Activated CD4-positive, CD25-positive, alpha-beta regulatory T cell (primary cell): Measurements from ENCODE around the gene KRTAP10-2.
"Not testable (repeated sequence)": the region's sequence is repeated elsewhere in the genome, so short reads cannot be mapped to it uniquely, and the experiment has no call there.

Source experiments
- DNase-seq, 4 experiments: peaks; one replicate each; lab custom pipeline; 2025; lab: John Stamatoyannopoulos, UW

KRTAP10-2 gene

DNA sequence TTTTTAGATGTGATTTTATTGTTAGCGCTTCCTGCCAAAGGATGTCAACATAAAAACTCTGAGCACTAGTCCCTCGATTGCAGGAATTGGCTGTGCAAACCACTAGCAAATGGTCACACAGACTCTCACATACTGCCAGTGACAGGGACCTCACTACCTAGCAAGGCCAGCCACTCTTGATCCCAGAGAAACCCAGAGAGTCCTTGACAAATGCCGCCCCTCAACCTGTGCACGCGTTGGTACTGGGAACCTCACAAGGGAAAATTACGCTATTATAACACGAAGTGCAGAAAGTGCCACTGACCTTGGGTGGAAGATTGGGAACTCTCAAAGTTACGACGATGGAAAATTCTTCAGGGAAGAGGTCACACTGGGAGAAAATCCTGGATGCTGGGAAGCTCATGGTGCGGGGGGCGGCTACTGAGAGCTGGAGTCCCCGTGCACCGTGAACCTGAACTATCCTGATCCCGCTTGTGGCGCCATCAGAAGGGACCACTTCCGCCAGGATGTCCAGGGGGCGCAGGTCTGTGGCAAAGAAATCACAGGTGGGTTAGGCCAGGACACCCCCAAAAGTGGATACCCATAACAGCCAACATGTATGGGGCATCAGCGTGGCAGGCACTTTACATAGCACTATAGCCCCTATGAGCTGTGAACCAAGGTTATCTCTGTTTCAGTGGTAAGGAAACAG is 16.3 kb upstream of the KRTAP10-2 start:
- DNase-seq: no peak

DNA sequence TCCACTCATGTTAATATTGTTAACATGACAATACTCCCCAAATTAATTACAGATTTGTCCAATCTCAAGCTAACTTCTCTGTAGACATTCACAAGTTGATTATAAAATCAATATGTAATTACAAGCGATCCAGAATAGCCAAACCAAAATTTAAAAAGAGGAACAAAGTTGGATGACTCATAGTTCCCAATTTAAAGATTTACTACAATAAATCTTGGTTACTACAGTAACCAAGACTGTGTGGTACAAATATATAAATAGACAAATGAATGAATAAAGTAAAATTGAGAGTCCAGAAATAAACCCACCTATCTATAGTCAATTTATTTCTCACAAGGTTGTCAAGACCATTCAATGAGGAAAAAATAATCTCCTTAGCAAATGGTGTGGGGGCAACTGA is 15.1 kb upstream of the KRTAP10-2 start:
- no peak for DNase-seq

DNA sequence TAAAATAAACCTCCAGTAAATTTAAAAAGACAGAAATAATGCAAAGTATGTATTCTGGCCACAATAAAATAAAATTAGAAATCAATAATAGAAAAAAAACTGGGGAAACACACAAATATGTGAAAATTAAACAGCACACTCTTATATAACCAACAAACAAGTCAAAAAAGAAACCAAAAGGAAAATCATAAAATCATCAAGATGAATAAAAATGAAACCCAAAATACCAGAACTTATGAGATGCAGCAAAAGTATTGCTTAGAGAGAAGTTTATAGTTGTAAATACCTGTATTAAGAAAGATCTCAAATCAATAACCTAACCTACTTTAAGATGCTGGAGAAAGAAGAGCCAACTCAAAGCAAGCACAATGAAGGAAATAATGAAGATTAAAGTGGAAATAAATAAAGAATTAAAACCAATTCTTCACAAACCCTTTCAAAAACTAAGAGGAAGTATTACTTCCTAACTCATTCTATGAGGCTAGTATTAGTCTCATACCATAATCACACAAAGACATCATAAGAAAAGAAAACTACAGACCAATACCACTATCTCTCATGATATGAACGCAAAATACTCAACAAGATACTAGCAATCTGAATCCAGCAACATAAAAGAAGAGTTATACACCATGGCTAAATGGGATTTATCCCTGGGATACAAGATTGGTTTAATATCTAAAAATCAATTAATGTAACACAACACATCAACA is 13.7 kb upstream of the KRTAP10-2 start:
- DNase-seq: no peak

DNA sequence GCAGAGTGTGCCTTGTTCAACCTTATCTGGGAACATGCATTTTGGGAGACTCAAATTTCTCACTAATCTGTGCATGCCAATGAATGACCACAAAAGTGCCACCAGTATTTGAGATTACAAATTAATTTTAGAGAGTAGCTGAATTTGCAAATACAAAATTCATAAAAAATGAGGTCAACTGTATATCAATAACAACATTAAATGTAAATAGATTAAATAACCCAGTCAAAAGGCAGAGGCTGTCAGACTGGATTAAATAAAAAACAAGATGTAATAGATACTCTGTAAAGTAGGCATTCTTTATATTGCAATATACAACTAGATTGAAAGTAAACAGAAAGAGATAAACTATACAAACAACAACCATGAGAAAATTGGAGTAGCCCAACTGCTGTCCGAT is 12.8 kb upstream of the KRTAP10-2 start:
- DNase-seq: no peak

DNA sequence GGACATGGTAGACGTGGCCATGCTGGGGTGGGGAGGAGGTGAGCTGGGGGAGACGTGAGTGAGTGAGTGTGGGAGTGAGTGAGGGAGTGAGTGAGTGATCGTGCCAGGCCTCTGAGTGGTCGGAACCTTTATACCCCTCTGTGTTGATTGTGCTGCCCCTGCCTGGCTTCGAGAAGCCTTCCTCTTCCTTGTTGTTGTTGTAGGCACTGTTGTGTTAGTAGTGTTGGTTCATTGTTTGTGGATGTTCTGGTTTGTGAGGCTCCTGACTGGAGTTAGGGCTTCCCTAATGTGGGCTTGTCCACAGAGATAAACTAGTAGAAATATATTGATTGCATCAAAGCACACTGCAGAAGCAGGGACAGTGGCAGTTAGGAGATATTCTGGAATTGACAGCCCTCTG is 7.4 kb upstream of the KRTAP10-2 start, which contains the start of gene KRTAP10-3:
TSS of gene KRTAP10-3 (minus strand) at position 101 of the 400 bp plus-strand sequence. CDS start at position 21, 80 bp downstream.
- no peak for DNase-seq

DNA sequence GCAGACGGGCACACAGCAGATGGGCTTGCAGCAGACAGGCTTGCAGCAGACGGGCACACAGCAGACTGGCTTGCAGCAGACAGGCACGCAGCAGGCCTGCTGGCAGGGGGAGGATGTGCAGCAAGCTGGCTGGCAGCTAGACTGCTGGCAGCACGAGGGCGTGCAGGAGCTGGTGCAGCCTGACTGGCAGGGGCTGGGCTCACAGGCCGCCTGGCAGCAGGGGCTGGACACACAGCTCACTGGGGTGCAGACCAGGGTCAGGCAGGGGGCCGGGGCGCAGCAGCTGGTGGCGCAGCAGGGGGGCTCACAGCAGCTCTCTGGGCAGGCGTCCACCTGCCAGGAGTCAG is 7.0 kb upstream of the KRTAP10-2 start:
- DNase-seq: not testable (repeated sequence)

DNA sequence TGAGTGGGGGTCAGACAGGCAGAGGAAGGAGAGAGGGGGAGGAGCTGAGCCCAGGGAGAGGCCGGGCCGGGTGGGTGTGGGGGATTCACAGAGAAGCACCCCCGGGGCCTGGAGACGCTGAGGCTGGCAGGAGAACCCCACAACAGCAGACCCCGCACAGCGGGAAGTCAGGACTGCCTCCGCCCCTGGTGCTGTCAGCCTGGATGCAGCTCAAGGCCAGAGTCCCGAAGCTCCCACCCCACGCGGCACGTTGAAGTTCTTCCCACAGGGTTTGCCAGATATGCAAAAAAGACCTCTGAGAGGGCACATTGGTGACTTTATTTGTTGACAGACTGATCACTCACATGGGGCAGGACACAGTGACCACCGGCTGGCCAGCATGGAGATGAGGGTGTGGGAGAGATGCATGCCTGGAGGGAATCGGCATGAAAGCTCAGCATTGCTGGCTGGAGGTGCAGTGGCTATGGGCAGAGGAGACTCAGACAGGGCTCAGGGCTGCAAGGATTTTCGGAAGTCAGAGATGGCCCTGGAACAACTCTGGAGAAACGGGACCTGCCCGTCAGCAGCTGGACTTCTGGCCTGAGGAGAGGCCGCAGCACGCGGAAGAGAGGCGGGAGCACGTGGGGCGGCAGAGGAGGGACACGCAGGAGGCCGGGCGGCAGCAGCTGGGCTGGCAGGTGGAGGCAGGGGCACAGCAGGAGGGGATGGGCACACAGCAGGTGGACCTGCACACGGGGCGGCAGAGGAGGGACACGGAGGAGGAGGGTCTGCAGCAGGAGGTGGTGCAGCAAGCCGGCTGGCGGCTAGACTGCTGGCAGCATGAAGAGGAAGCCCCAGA is 6.4 kb upstream of the KRTAP10-2 start:
- DNase-seq: no peak

DNA sequence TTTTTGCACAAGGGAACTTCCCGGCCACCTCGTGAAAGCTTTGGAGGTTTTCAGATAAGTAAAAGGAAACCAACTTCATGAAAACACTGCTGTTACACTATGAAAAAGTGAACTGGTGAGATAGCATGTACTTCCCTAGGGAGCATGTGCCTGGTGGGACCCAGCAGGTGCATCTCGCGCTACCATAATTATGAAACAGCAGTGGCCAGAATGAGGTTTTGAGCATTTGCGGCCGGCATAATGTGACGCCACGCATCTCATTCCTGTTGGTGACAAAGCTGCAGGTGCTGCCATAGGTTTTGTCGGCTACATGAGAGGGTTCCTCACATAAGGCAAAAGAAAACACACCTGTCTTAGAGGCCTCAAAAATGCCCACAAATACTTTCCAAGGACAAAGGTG is 5.6 kb upstream of the KRTAP10-2 start:
- DNase-seq: no peak

DNA sequence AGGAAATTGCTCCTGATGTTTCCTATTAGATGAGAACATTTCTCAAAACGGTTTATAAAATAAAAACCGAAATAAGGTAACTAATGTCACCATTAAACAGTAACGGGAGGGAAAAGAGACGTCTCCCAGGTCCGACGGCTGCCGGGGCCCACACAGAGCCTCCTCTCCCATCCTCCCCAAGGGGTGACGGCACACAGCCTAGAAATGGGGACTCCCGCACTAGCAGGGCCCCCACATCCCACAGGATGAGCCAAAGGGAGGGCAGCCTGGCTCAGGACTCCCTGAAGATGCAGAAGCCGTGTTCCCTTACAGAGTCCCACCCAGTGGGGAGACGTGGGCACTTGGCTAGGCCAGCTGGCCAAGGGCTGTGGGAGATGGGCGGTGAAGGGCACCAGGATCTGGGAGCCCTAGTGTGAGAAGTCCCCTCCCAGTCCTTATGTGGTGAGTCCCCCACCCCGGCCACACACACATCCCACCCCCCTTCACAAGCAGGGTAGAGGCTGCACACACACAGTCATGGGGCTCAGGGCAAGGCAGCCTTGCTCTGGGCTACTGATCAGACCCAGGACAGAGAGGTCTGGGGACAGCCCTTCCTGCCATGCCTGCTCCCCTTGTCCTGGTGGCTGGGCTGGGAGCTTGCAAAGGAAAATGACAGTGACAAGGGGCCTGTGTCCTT is 4.0 kb upstream of the KRTAP10-2 start:
- DNase-seq: no peak

DNA sequence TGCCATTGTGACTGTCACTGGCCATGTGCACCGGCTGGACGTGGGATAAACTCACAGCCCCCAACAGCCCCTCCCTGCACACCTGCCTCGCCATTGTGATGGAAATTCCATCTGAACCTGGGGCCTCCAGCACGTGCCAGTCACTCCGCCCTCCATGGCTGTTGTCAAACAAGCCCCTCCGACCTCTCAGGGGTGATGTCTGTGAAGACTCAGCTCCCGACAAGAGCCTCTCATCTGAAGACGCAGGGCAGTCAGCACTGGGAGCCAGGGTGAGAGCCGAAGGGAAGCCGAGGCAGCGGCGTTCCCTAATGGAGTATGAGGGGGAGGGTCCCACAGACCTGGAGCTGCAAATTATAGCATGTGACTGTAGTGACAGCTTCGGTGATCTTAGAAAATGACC is 1.4 kb upstream of the KRTAP10-2 start:
- no peak for DNase-seq

DNA sequence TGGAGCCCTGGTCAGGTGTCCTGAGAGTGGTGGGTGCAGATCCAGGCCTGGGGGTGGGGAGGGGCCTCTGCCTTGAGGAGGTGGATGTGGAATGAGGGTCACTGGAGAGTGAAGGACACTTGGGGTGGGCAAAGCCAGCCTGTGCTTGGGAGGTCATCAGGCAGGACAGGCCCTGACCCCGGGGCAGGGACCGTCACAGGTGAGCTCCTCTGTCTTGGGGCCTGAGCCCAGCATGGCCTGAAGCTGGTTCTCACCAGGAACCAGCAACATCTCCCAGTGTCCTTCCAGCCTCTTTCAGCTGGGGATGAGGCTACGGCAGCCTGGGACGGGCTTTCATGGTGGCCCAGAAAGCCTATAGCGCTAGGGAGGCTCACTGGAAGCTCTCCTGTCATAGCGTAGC is 831 bp upstream of the KRTAP10-2 start:
- no peak for DNase-seq

DNA sequence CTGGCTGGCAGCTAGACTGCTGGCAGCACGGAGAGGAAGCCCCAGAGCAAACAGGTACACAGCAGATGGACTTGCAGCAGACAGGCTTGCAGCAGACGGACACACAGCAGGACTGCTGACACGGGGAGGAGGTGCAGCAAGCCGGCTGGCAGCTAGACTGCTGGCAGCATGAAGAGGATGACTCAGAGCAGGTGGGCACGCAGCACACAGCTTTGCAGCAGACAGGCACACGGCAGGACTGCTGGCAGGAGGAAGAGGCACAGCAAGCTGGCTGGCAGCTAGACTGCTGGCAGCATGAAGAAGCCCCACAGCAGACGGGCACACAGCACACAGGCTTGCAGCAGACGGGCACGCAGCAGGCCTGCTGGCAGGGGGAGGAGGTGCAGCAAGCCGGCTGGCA is 498 bp downstream of the KRTAP10-2 start:
- DNase-seq: no peak

DNA sequence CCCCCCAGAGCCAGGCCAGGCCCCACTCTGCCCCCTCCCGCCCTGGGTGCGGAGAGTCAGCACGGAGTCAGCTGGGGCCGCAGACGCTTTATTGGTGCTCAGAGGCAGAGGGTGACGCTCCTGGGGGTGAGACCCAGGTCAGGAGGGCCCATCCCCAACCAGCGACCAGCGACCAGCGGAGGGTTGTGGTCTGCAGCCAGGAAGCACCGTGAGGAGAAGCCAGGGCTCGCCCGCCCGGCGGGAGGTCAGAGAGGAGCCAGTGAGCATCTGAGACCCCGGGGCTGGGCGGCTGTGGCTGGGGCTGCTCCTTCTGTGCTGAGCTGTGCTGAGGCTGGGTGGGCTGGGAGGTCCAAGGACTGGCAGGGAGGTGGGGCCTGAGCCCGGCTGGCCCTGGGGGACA is 1.0 kb downstream of the KRTAP10-2 start:
- DNase-seq: not testable (repeated sequence)

DNA sequence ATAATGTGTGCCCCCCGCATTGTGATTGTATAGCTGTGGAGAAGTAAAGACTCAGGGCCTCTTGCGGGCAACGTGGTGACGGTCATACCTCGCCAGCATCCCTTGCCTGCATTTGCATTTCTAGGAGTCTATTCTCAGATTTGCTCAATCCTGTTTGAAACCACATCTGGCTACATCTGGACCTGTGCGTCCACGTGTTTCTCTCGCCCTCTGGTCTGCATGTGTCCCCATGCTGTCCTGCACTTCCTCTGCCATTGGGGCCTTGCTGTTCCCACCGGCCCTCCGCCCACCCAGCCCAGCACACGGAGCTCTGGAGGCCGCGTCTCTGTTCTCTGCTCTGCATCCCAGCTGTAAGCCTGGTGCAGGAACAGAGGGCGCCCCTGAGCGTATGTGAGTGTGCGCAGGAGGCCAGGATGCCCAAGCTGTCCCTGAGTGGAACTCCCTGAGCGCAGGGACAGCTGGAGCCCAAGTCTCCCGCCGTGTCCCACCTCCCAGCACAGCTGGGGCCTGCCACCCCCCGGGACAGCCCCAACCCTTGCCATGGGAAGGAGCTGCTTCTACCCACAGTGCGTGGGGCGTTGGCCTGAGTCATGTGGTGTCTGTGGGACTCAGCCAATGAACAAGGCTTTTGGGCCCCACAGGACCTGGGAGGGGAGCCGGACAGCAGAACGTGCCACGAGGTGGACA is 1.6 kb downstream of the KRTAP10-2 start:
- DNase-seq: no peak

DNA sequence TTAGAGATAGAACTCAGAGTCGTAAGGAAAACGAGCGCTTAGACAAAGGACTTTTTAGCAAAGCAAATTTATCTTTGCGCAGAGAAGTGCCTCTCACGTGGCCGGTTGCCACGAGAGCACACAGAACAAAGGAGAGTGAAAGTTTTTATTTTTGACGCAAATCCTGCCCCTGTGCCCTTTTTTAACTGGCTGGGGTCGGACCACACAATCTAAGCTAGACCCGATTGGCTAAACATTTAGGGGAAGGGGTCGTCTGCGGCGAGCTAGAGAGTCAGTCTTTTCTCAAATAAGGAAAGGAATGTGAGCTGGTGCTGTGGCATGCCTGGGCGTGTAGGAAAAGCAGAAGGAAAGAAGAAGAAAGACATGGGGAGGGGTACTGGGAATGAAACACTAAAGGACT is 2.4 kb downstream of the KRTAP10-2 start:
- DNase-seq: no peak

DNA sequence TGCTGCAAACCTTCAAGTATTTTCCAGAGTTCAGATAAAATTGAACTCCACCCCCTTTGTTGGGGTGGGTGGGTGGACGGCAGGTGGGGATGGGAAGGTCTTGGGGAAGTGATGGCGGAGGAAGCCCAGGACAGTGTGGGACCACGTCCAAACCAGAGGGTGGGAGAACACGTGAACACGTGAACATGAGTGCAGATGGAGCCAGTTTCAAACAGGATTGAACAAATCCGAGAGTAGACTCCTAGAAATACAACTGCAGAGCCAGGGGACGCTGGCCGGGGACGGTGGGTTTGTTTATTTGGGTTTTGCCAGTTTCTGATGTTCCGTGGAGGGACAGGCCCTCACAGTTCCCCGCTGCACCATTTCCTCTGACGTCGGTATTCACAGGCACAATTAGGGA is 2.9 kb downstream of the KRTAP10-2 start:
- DNase-seq: no peak

DNA sequence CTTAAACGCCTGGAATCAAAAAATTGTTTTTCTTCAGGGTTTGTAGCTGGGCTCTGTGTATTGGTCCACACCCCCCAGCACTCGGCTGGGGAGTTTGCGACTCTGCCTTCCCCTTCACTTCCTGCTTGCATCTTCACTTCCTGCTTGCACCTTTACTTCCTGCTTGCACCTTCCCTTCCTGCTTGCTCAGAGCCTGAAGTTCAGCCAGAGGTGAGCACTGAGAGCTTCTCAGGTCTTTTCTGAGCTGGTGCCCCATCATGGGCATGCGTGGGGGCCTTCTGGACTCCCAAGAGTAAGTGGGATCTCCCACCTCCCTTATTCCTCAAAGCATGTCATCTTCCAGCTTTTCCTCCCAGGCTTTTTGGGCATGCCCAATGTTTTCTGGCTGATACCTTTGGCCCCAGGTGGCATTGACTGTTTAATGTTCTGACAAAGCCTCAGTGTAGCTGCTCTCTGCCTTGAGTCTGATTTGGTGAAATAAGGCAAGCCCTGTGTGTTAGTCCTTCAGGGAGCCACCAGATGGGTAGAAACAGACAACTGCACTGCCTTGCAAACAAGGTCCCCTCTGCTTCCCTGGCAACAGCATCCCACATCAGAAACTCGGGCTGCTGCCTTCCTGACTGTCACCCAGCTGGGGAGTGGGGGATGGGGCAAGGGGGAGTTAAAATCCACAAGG is 3.5 kb downstream of the KRTAP10-2 start:
- DNase-seq: no peak

DNA sequence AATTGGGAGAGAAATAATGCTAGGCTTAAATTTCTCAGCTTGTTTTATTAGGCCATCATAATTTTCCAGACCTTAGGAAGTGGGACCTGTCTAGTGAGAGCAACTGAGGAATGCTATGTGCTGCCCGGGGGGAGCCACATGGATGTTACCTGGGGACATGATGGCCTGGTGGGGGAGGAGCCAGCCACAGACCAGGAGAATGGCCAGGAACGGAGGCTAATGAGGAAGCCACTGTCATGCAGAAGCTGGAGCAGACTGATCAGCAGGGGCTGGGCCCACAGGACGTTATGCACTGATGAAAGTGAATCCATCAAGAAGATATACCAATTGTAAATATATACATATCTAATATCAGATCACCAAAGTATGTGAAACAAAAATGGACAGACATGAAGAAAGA is 6.7 kb downstream of the KRTAP10-2 start:
- no peak for DNase-seq

DNA sequence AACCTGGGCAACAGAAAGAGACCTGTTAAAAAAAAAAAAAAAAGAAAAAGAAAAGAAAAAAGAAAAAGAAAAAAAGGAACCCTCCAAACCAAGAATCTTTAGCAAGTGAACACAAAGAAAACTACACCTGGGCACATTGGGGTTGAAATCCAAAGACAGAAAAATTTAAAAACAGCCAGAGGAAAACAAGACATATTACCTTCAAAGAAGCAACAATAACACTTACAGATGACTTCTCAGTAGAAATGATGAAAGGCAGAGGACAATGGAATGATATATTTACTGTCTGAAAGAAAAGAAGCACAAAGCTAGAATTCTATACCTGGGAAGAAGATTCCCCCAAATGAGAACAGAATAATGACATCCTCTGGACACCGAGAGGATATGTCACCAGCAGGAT is 8.6 kb downstream of the KRTAP10-2 start:
- no peak for DNase-seq

DNA sequence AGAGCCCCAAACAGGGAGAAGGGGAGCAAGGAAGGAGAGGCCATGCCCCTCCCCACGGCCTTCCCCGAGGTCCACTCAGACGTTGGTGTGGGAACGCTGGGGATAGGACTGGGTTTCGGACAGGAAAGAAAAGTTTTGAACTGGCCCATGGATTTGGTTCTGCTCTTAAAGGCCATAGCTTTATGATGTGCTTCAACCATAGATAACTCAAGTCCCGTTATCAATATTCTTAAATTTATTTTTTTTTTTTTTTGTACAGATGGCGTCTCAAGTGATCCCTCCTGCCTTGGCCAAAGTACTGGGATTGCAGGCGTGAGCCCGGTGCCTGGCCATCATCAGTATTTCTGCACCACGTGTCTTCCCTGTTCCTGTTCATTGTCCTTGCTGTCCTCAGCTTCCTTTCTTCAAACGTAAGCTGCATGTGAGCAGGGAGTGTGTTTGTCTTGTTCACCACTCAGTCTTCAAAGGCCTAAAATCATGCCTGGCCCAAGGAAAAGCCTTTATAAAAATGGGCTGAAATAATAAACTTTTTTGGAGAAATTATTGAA is 10.5 kb downstream of the KRTAP10-2 start:
- DNase-seq: no peak
